ENCODE data around the gene PSMA6. TPM values are rescaled to one million over a fixed set of nuclear protein-coding genes. Genes with fewer than 3 reads are reported as not detected.

The PSMA6 gene
- total and polyA plus RNA-seq, 2 of the 13 experiments (the other 11 are each of a cell fraction or from before 2014, with no cell fraction given), result 525 to 1,109 TPM

GRCh38 chr14:35332517-35333263 lies 40.5 kb downstream of the PSMA6 start (continued):
- TF ChIP-seq, protein P1, sequence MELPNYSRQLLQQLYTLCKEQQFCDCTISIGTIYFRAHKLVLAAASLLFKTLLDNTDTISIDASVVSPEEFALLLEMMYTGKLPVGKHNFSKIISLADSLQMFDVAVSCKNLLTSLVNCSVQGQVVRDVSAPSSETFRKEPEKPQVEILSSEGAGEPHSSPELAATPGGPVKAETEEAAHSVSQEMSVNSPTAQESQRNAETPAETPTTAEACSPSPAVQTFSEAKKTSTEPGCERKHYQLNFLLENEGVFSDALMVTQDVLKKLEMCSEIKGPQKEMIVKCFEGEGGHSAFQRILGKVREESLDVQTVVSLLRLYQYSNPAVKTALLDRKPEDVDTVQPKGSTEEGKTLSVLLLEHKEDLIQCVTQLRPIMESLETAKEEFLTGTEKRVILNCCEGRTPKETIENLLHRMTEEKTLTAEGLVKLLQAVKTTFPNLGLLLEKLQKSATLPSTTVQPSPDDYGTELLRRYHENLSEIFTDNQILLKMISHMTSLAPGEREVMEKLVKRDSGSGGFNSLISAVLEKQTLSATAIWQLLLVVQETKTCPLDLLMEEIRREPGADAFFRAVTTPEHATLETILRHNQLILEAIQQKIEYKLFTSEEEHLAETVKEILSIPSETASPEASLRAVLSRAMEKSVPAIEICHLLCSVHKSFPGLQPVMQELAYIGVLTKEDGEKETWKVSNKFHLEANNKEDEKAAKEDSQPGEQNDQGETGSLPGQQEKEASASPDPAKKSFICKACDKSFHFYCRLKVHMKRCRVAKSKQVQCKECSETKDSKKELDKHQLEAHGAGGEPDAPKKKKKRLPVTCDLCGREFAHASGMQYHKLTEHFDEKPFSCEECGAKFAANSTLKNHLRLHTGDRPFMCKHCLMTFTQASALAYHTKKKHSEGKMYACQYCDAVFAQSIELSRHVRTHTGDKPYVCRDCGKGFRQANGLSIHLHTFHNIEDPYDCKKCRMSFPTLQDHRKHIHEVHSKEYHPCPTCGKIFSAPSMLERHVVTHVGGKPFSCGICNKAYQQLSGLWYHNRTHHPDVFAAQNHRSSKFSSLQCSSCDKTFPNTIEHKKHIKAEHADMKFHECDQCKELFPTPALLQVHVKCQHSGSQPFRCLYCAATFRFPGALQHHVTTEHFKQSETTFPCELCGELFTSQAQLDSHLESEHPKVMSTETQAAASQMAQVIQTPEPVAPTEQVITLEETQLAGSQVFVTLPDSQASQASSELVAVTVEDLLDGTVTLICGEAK (IDR thresholded peaks at IDR 0.05), result no peak
- TF ChIP-seq, protein P1 (CRISPR knock-in tag; IDR thresholded peaks at IDR 0.05), result no peak
- TF ChIP-seq PCBP1 (IDR thresholded peaks at IDR 0.05; ENCODE audit: borderline replicate concordance, low read depth, low read length) (no peak), ARNTL (CRISPR knock-in tag; IDR thresholded peaks at IDR 0.05) (0 out of 2 replicates have a peak, but pooled peaks have one; percentile 18), ZNF136 (CRISPR knock-in tag; IDR thresholded peaks at IDR 0.05; ENCODE audit: low read depth) (0 out of 2 replicates have a peak, but pooled peaks have one; percentile 42), MXI1 (IDR thresholded peaks at IDR 0.05; ENCODE audit: borderline replicate concordance, low read depth, low read length) (no peak), FOXJ3 (CRISPR knock-in tag; IDR thresholded peaks at IDR 0.05; ENCODE audit: borderline replicate concordance) (no peak), NR2F2 (IDR thresholded peaks at IDR 0.05; ENCODE audit: borderline replicate concordance, low read depth) (no peak)
- TF ChIP-seq, protein P2, sequence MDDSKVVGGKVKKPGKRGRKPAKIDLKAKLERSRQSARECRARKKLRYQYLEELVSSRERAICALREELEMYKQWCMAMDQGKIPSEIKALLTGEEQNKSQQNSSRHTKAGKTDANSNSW (CRISPR knock-in tag; IDR thresholded peaks at IDR 0.05; ENCODE audit: borderline replicate concordance), result no peak
- TF ChIP-seq, protein P3, sequence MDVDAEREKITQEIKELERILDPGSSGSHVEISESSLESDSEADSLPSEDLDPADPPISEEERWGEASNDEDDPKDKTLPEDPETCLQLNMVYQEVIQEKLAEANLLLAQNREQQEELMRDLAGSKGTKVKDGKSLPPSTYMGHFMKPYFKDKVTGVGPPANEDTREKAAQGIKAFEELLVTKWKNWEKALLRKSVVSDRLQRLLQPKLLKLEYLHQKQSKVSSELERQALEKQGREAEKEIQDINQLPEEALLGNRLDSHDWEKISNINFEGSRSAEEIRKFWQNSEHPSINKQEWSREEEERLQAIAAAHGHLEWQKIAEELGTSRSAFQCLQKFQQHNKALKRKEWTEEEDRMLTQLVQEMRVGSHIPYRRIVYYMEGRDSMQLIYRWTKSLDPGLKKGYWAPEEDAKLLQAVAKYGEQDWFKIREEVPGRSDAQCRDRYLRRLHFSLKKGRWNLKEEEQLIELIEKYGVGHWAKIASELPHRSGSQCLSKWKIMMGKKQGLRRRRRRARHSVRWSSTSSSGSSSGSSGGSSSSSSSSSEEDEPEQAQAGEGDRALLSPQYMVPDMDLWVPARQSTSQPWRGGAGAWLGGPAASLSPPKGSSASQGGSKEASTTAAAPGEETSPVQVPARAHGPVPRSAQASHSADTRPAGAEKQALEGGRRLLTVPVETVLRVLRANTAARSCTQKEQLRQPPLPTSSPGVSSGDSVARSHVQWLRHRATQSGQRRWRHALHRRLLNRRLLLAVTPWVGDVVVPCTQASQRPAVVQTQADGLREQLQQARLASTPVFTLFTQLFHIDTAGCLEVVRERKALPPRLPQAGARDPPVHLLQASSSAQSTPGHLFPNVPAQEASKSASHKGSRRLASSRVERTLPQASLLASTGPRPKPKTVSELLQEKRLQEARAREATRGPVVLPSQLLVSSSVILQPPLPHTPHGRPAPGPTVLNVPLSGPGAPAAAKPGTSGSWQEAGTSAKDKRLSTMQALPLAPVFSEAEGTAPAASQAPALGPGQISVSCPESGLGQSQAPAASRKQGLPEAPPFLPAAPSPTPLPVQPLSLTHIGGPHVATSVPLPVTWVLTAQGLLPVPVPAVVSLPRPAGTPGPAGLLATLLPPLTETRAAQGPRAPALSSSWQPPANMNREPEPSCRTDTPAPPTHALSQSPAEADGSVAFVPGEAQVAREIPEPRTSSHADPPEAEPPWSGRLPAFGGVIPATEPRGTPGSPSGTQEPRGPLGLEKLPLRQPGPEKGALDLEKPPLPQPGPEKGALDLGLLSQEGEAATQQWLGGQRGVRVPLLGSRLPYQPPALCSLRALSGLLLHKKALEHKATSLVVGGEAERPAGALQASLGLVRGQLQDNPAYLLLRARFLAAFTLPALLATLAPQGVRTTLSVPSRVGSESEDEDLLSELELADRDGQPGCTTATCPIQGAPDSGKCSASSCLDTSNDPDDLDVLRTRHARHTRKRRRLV (CRISPR knock-in tag; IDR thresholded peaks at IDR 0.05), result no peak
